Activated T-cell treated with anti-CD3 and anti-CD28 coated beads for 4 hours (primary cell): Measurements from ENCODE around the gene KIAA0753.

ENCODE experiments used
- DNase-seq: peaks from one replicate; pipeline ENCODE4 v3.0.0-alpha.2; 2020

The KIAA0753 gene

DNA sequence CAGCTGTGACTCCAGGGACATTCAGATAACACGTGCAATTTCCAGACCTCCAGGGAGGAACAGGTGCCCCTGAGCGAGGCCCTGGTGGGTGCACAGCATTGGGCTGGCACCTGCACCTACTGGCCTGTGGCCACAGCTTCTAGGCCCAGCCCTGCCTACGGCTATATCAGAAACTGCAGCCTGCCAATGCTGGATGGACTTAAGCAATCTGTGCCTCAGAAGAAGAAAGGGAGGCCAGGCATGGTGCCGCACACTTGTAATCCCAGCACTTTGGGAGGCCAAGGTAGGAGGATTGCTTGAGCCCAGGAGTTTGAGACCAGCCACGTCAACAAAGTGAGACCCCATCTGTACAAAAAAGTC is 96.5 kb downstream of the KIAA0753 start:
- no peak for DNase-seq

DNA sequence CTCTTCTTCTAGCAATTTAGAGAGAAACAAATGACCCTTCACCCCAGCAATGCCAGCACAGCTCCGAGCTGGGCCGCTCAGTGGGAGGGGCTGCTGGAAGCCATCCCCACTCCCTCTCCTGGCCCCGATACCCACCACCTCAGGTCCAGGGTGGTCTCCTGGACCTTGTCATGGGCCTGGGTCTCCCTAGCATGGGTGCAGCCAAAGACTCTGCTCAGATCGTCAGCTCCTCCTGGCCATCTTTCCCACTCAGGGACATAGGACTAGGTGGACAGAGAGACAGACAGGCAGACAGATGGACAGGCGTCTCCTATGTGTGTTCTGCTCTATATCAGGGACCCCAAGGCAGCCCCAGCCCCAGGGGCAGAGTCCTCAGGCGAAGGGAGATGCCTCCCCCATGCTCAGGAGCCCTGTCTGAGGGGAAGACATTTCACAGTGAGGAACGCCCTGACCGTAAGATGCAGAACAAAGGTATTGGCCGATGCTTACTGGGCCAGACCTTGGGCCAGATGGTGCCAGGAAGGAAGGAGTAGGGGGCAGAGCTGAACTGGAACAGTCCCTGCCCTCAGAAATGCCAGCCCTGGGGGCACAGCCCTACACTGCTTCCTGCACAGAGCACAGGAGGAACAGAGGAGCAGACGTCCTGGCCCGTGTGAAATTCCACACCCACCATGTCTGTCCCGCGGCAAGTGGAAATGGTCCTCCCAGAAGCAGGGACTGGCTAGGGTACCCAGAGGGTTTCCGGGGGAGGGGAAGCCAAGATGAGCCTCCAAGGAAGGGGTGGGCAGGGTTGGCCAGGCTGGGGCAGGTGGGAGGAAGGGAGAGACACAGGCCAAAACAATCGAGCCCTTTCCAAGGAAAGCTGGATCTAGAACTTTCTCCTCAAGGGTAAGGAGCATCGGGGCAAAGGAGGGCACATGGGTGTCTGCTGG is 97.2 kb downstream of the KIAA0753 start:
- no peak for DNase-seq

DNA sequence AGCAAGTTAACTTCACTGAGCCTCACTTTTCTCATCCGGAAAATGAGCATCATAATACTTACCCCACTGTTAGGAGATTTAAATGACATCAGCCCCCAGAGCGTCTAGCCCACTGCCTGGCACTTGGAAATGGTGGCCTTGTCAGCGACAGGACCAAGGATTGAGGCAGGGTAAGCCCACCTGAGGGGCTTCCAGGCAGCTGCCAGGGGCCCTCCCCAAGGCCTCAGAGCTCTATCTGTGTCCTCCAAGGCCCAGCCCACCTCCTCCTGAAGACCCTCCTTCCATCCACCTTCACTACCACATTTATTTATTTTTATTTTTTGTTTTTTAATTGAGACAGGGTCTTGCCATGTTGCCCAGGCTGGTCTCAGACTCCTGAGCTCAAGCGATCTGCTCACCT is 97.9 kb downstream of the KIAA0753 start:
- DNase-seq: no peak

DNA sequence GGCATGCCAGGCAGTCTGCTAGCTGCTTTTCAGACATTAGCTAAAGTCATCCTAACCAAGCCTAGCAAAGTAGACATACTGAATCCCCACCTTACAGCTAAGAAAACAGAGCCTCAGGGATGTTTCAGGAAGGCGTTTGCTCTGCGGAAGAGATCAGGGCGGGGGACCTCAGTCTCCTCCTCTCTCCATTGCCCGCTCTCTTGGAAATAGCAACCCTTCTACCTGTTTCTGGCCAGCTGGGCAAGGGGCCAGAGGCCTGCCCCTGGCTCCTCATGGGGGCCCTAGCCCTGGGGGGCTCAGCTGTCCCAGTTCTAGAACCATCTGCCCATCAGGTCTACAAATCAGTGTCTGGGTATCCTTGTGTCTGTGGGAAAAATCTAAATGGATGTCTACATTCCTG is 98.6 kb downstream of the KIAA0753 start:
- no peak for DNase-seq

DNA sequence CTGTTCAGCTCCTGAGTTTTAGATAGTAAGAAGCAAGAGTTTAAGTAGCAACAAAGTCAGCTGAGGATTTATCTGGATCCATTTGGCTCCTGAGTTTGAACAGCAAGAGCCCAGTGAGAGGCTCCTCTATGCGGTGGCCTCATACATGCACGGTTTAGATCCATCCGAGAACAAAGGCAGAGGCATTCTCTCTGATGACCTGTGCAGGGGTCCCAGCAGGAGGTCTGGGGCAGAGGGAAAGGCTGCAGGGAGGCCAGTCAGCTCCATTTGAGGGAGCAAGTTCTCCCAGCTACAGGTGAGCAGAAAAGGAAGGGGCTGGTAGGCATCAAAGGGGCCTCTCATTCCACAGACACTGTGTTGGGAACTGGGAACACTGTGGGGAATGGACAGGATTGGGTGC is 100.6 kb downstream of the KIAA0753 start:
- DNase-seq: no peak

DNA sequence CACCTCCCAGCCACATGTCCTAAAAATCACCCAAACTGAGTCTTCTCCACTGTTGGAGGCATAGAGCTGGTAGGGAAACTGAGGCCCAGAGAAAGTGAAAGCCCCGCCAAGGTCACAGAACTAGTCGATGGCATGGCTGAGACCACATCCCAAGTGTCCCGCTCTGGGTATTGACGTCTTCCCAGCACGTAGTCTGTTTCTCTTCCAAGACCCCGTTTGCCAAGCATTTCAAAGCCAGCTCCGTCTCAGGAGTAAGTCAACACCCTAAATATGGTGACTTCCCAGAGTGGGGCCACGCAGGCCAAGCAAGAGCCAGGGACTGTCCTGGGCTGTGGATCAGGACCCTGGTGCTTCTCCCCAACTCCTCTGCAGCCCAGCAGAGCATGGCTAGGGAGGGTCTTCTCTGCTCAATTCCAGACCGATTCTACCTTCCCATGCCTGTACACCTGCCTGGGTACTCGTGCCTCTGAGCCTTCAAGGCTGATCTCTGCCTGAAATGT is 103.9 kb downstream of the KIAA0753 start:
- no peak for DNase-seq

DNA sequence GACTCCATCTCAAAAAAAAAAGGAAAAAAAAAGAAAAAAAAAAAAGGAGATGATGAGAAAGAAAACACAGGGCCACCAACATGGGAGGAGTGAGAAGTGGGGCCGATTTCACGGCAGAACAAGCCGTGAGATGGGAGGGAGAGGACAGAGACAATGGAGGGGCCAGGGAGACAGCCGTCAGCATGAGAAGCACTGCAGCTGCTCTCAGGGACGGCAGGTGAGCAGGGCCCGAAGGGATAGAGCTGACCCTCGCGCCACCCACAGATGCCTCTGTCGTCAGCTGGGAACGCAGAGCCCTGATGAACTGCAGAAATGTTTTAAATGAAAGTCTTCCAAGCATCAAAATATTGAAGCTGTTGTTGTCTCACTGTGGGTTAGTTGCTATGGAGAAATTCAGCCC is 104.5 kb downstream of the KIAA0753 start:
- DNase-seq: no peak

DNA sequence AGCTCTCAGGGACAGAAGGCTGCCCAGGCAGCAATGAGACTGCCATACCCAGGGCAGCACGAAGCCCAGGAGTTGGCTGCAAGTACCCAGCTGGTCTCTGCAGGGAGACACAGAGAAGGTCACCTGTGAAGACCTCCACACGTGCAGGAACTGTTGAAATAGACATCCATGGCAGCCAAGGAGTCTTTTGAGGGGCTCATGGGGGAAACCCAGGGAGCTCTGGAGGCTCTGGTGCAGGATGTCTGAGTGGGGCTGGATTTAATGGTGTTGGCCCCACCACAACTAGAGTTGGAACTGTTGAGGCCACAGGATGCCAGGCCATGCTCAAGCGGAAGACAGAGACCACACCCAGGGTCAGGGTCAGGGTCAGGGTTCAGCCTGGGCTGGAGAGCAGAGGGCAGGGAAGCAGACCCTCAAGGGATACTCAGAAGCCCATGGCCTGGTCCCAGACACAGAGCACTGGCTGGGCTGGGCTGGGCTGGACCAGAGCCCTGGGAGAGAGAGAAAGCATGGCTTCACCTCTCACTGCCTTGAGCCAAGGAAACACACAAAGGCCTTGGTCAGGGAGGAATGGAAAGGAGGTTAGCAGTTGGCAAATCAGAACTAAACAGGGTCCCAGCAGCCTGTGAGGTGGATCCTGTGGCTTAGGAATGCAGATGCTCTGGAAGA is 105.5 kb downstream of the KIAA0753 start:
- no peak for DNase-seq

DNA sequence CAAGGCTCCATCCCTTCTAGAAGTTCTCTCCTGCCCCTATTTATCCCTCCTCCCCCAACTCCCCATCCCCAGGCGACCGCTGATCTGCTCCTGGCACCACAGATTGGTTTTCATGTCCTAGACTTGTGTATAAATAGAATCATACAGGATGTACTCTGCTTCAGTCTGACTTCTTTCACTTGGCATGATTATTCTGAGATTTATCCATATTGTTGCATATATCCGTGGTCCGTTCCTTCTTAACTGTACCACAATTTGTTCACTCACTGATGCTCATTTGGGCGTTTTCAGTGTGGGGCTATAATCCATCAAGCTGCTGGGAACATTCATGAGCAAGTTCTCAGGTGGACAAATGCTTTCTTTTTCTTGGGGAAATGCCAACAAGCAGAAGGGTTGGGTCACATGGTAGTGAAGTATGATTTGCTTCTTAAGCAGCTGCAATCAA is 108.0 kb downstream of the KIAA0753 start:
- DNase-seq: no peak

DNA sequence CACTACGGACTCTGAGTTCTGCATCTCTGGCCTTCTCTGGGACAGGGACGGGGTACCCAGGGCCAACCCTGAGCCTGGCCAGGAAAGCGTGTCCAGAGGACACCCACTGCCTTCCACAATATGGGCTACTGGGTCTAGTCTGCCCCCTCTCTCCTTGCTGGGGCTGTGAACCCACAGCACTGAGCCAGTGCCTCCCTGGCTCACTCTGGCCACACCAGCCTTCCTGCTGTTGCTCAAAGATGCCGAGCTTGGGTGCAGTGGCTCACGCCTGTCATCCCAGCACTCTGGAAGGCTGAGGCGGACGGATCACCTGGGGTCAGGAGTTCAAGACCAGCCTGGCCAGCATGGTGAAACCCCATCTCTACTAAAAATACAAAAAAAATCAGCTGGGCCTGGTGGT is 108.9 kb downstream of the KIAA0753 start:
- DNase-seq: no peak

DNA sequence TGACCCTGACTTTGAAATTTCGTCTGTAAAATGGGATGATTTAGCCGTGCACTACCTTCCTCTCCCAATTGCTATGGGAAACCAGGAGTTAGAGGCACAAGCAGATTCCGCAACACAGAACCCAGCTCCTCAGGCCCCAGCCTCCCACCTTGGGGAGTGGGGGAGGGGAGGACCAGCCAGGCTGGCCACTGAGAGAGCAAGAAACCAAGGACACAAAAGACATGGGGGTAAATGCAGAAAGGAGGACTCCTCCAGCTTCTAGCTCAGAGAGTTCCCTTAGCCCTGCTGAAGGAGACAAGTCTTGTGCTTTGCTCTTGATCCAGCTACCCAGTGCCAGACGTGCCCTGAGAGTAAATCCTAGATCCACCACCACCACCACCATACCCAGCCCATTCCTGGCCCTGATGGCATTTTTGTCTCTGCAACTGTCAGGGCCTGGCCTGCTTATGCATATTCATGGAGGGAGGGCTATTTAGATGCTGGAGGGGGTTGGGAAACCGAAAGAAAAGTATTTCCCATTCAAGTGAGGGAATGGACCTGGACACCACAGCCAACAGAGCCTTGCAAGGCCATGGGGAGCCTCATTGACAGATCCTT is 110.1 kb downstream of the KIAA0753 start:
- DNase-seq: no peak

DNA sequence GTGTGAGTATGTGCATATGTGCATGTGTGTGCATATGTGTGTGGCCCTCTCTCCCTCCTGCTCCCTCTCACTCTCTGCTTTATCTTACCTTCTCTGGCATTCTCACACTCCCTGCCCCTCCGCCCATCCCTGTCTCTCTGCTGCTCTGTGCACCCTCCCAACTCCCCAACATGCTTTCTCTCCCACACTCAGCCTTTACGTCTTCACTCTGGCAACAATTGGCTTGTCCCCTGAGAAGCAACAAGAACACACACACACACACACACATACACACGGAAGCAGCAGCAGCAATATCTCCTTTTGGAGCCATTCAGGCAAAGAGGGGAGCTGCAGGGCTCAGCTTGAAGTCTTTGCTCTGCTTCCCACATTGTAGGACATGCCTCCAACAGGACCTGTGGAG is 112.0 kb downstream of the KIAA0753 start:
- no peak for DNase-seq
